ENCODE data around the gene TMC4. TPM values are rescaled to one million over a fixed set of nuclear protein-coding genes. Genes with fewer than 3 reads are reported as not detected.

The TMC4 gene
- polyA plus RNA-seq, 1 donor (not counting 4 experiments of a cell fraction or from before 2014, with no cell fraction given), result 1.5 TPM

GRCh38 chr19:54159352-54160181, 13.4 kb downstream of the TMC4 start, which contains the start of gene LENG1:
TSS of gene LENG1 (minus strand) at chr19:54159721. CDS start at chr19:54159695, 26 bp downstream.
- H3K9me1 ChIP-seq (ENCODE audit: control insufficient read depth, extremely low read depth, insufficient read depth, low read length), result no peaks in the 10 kb centered on the region
- no peaks in the 10 kb centered on the region for H3K27me3 ChIP-seq (ENCODE audit: control insufficient read depth, extremely low read depth, insufficient read depth, low read length)
- H2AFZ ChIP-seq (ENCODE audit: control insufficient read depth, low read length), result peak within 1 kb of the TSS; percentile 89
- DNase-seq (ENCODE audit: low read depth, low spot score) (peak; percentile 100), FAIRE-seq (peak; percentile 96)
- H3K9me3 ChIP-seq (ENCODE audit: control insufficient read depth, low read depth, low read length), result no peaks in the 10 kb centered on the region
- H3K4me1 ChIP-seq (ENCODE audit: control insufficient read depth, extremely low read depth, insufficient read depth, low read length), result peaks cover 24% of the 10 kb centered on the region
- peak within 1 kb of the TSS; percentile 92 for H3K9ac ChIP-seq (ENCODE audit: control insufficient read depth, extremely low read depth, insufficient read depth, low read length)
- H3K4me2 ChIP-seq (ENCODE audit: control insufficient read depth, extremely low read depth, insufficient read depth, low read depth, low read length), result peak within 1 kb of the TSS; percentile 98
- H3K27ac ChIP-seq (ENCODE audit: control insufficient read depth, insufficient read depth, low read length), result peak within 1 kb of the TSS; percentile 90
- TF ChIP-seq EZH2 (IDR thresholded peaks at IDR 0.05; ENCODE audit: low read length), result no peak
- TF ChIP-seq CTCF (optimal IDR thresholded peaks at IDR 0.05 in 1 of 3, IDR thresholded peaks at IDR 0.05 in 1 of 3, conservative IDR thresholded peaks at IDR 0.05 in 1 of 3; ENCODE audit: extremely low read depth in 1 of 3, insufficient read depth in 2 of 3, low read length in 3 of 3), result peak in 2 of 3 experiments; percentile 25 to 33
- H3K36me3 ChIP-seq (ENCODE audit: control insufficient read depth in 2 of 2, extremely low read depth in 1 of 2, insufficient read depth in 2 of 2, low read length in 2 of 2), result peaks cover 14 to 15% of the 10 kb centered on the region in 2 experiments
- peak within 1 kb of the TSS; percentile 57 to 95 (median 91) for H3K4me3 ChIP-seq (ENCODE audit: control insufficient read depth in 2 of 3, extremely low read depth in 1 of 3, insufficient read depth in 2 of 3, low read depth in 1 of 3, low read length in 3 of 3)
- dilution Hi-C loops (cut with MboI; ENCODE audit: extremely low pct_ligation_motif_present, low sequenced_read_pairs), result no loop called here
- peaks cover 5% of the 10 kb centered on the region for H4K20me1 ChIP-seq (ENCODE audit: control insufficient read depth, extremely low read depth, insufficient read depth, low read length)
- H3K79me2 ChIP-seq (ENCODE audit: control insufficient read depth, insufficient read depth, low read length), result peaks cover 7% of the 10 kb centered on the region

GRCh38 chr19:54158812-54159351, 14.1 kb downstream of the TMC4 start:
- peak overlapping the region; percentile 90 for H3K27ac ChIP-seq (ENCODE audit: control insufficient read depth, insufficient read depth, low read length)
- peak; percentile 64 for FAIRE-seq
- DNase-seq (ENCODE audit: low read depth, low spot score), result no peak
- no peaks in the 10 kb centered on the region for H3K27me3 ChIP-seq (ENCODE audit: control insufficient read depth, extremely low read depth, insufficient read depth, low read length)
- TF ChIP-seq EZH2 (IDR thresholded peaks at IDR 0.05; ENCODE audit: low read length), result no peak
- peak in 1 of 3 experiments; percentile 8 for TF ChIP-seq CTCF (optimal IDR thresholded peaks at IDR 0.05 in 1 of 3, IDR thresholded peaks at IDR 0.05 in 1 of 3, conservative IDR thresholded peaks at IDR 0.05 in 1 of 3; ENCODE audit: extremely low read depth in 1 of 3, insufficient read depth in 2 of 3, low read length in 3 of 3)
- H4K20me1 ChIP-seq (ENCODE audit: control insufficient read depth, extremely low read depth, insufficient read depth, low read length), result peaks cover 5% of the 10 kb centered on the region
- H3K9ac ChIP-seq (ENCODE audit: control insufficient read depth, extremely low read depth, insufficient read depth, low read length), result peak overlapping the region; percentile 92
- peaks cover 17 to 21% of the 10 kb centered on the region in 2 experiments for H3K36me3 ChIP-seq (ENCODE audit: control insufficient read depth in 2 of 2, extremely low read depth in 1 of 2, insufficient read depth in 2 of 2, low read length in 2 of 2)
- H3K9me1 ChIP-seq (ENCODE audit: control insufficient read depth, extremely low read depth, insufficient read depth, low read length), result no peaks in the 10 kb centered on the region
- no peaks in the 10 kb centered on the region for H3K9me3 ChIP-seq (ENCODE audit: control insufficient read depth, low read depth, low read length)
- H3K79me2 ChIP-seq (ENCODE audit: control insufficient read depth, insufficient read depth, low read length), result peaks cover 7% of the 10 kb centered on the region
- H3K4me2 ChIP-seq (ENCODE audit: control insufficient read depth, extremely low read depth, insufficient read depth, low read depth, low read length), result peak overlapping the region; percentile 98
- peak overlapping the region; percentile 57 to 95 (median 85) for H3K4me3 ChIP-seq (ENCODE audit: control insufficient read depth in 2 of 3, extremely low read depth in 1 of 3, insufficient read depth in 2 of 3, low read depth in 1 of 3, low read length in 3 of 3)
- peak overlapping the region; percentile 89 for H2AFZ ChIP-seq (ENCODE audit: control insufficient read depth, low read length)
- peaks cover 24% of the 10 kb centered on the region for H3K4me1 ChIP-seq (ENCODE audit: control insufficient read depth, extremely low read depth, insufficient read depth, low read length)
- dilution Hi-C loops (cut with MboI; ENCODE audit: extremely low pct_ligation_motif_present, low sequenced_read_pairs), result no loop called here
